Measurements from ENCODE around the gene SLAMF6.

GRCh38 chr1:160552425-160552824 is 29.4 kb upstream of the SLAMF6 start:
- TF ChIP-seq CTCF (IDR thresholded peaks at IDR 0.05; ENCODE audit: insufficient read depth, low read length, poor library complexity, severe bottlenecking) (no peak), EZH2phosphoT487 (conservative IDR thresholded peaks at IDR 0.05; ENCODE audit: low read length) (no peak)
